HG03460 (cell line): ENCODE measurements around the gene ZSCAN9.

Experiments
- ATAC-seq: cut with Tn5 transposase; IDR thresholded peaks from one replicate; pipeline ENCODE4 v1.9.1; 2021; ENCODE audit not compliant: unreplicated experiment

Gene ZSCAN9

DNA sequence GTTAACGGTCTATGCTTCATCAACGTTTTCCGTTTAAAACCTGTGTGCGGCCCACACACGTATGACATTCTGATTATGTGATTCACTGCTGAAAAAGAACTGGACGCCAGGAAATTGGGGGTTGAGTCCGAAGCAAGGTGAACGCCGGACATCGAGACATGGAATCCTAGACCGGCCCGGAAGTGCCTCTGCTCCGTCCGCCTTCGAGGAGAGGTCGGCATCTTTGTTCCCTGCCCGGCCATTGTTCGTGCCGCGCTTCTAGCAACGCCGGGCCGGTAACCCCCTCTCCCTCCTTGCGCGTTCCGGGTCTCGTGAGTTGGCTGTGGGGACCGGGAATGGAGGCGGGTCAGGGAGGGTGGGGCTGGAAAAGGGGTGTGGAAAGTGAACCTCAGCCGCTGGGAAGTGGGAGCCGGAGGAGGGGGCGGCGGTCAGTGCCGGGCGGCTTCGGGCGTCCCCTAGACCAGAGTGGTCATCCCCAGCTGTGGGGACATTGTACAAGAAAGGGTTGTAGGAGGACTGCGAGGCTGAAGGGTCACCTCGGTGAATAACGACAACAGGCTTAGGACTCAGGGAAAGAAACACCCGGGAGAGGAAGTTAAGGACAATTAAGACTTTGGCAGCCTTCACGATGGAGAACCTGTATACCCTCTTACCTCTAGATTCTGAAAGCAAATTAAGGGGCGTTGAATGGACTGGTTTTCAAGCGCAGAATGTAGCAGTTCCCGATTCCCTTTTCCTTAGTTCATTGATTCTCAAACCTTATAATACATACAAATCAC is at the start of gene ZSCAN9:
Gene ZSCAN9, plus strand, starts transcription at position 220 of the 779 bp plus-strand sequence. CDS start 1,810 bp downstream, outside the sequence.
- ATAC-seq, result peak; percentile 86

DNA sequence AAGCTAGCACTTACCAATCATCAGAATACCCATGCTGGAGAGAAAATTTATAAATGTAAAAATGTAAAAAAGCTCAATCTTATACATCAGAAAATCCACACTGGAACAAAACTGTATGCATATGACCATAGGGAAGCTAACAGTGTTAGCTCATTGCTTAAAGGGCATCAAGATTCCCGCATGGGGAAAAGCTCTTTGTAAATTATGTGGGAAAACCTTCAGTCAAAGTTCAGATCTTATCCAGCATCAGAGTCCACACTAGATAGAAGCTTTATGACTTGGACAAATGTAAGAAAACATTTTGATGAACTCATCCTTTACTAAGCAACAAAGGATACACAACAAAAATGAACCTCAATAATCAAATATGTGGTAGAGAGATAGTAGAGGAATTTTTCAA is 48.7 kb upstream of the ZSCAN9 start:
- ATAC-seq, result no peak

DNA sequence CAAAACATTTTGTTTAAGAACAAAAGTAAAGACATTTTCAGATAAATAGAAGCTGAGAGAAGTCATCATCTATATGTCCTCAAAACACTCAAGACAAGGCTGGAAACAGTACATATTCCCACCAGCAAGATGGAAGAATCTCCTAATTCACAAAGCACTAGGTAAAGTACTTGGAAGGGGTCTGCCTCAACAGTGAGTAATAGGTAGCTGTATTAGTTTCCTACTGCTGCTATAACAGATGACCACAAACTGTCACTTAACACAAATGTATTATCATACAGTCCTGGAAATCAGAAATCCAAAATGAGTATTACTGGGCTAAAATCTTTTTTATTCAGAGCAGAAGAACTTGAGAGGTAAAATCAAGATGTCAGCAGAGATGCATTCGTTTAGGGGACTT is 42.8 kb upstream of the ZSCAN9 start:
- no peak for ATAC-seq

DNA sequence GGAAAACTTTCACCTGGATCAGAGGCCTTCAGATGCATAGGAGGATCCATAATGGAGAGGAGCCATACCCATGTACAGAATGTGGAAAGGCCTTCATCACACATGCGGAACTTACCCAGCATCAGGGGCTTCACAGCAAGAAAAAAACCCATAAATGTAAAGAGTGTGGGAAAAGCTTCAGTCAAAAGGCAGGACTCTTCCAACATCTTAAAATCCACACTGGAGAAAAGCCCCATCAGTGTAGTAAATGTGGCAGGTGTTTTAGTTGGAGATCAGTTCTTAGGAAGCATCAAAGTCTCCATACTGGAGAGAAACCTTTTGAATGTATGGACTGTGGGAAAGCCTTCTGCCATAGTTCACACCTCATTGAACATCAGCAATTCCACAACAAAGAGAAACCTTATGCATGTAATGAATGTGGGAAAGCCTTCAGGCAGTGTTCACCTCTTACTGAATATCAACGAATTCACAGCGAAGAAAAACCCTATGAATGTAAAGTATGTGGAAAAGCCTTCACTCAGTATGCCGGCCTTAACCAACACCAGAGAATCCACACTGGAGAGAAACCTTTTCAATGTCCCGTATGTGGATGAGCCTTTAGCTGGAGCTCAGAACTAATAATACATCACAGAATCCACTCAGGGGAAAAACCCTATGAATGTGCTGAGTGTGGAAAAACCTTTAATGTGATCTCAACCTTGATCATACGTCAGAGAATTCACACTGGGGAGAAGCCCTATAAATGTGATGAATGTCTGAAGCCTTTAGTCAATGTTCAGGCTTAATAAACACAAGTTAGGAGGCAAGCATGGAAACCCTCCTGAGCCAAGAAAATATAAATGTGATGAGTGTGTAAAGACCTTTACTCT is 36.7 kb upstream of the ZSCAN9 start:
- ATAC-seq, result no peak

DNA sequence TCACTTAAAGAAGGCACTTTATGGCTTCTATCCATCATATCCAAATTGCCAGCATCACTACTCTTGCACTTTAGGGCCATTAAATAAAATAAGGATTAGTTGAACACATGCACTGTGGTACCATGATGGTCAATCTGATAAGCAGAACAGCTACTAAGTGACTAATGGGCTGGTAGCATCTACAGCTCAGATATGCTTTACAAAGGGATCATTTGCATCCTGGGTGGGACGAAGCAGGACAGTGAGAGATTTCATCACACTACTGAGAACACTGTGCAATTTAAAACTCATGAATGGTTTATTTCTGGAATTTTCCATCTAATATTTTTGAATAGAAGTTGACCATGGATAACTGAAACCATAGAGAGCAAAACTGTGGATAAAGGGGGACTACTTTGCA is 25.1 kb upstream of the ZSCAN9 start:
- ATAC-seq, result no peak

DNA sequence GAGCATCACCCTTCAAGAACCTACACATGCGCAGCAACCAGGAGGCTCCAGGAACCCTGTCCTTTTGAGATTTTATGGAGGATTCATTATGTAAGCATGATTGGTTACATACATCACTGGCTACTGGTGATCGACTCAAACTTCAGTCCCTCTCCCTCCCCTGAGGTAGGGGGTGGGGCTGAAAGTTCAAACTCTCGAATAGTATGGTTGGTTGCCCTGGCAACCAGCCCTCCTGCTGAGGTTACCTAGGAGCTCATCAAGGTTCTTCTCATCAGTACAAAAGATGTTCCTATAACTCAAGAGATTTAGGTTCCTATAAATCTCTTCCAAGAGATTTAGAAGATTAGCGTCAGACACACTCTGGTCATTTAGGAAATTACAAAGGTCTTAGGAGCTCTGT is 21.9 kb upstream of the ZSCAN9 start:
- no peak for ATAC-seq

DNA sequence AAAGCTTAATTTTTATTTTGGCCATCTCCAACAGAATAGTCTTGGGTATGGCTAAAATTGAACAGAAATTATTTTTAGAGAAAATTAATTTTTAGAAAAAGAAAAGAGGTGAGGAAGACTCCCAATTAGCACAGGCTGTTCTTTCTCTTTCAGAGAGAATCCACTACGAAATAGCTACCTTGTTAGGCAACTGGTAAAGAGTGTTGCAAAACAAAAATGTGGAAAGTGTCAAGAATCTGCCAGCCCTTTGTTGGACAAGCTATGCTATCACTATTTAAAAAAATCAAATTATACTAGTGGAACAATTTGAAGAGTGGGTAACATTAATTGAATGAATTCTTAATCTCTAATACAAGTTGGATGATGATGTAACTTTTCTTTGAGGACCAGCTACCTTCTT is 19.2 kb upstream of the ZSCAN9 start:
- ATAC-seq, result no peak

DNA sequence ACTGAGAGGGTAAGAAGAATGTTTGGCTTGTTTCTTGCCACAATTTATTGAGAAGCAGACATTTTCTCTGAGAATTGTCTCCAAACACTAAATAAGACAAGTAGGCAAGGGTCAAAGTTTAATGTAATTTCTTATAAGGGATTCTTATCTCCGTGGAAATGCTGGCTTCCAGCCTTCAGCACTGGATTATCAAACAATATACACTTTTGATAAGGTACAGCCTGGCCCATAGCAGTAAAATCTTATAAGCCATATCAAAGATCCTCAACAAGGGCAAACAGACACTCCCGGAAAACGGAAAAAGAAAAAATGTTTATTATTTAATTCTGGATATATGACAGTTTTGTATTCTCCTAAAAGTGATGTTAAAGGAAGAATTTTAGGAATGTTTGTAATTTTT is 18.5 kb upstream of the ZSCAN9 start:
- no peak for ATAC-seq

DNA sequence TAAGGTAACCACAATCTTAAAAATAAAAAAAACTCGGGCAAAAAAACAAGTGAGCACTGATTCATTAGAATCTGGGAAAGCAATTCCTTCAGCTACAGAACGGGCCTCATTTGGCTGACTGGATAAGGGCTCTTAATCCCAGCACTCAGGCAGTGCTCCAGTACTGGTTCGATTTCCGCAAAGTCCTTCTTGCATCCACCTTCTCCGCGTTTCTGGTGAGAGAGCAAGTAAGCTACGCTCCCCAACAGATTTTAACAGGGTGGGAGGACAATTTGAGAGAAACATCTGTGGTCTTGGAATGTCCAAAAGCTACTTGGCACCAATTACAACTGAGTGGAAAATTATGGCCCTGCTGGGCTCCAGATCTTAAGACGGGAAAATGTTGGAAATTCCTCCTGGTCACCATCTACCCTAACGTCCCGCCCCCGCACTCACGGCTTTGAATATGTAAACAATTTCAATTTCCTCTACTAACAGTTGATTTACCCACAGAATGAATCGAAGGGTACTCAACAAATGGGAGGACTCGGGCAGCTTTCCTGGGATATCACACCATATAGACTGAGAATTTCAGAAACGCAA is 18.1 kb upstream of the ZSCAN9 start:
- ATAC-seq, result no peak

DNA sequence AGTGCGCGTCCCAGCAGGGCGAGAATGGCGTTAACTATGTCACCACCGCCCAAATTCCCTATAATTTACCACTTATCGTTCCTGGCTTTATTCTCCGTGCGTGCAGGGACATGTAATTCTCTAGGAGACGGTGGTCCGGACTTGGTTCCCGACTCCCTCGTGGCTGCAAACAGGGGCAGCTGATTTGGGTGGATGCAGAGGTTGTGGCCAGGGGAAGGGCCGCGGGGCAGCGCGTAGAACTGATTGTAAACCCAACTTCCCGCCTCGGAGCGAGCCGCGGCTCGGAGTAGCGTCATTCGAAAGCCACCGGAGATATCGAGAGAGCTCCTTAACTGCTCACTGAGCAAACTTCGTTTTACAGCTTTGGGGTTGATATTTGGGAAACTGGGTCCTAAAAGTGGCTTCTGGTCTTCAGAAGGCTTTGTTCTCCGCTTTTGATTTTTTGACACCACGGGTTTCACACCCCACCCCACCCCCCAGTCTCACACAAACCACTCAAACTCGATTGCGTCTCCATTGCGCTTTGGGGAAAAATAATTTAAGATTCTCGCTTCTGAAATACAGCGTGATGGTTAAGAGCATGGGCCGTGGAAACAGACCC is 17.5 kb upstream of the ZSCAN9 start:
- no peak for ATAC-seq

DNA sequence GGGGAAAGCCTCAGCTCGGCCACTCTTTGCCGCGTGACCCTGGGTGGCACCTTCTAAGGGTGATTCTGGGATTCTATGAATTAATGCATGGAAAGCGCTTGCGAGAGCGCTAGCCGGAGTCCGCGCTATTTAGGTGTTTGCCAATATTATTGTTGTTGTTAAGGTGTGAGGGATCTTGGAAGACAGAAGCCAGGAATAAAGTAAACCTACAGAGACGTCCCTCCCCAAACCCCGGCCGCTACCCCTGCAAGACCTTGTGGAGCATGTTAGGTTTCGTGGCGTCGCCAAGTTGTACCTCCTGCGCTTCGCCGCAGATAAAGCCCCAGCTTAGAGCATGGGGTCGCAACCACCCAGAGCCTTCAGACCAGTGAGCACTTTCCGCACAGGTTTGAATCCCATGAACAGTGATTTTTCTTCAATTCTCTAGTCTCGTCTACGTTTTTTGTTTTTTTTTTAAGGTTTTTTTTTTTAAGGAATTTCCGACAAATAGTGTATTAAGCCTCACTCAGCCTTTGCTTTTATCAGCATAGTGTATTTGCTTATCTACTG is 16.9 kb upstream of the ZSCAN9 start:
- ATAC-seq, result no peak

DNA sequence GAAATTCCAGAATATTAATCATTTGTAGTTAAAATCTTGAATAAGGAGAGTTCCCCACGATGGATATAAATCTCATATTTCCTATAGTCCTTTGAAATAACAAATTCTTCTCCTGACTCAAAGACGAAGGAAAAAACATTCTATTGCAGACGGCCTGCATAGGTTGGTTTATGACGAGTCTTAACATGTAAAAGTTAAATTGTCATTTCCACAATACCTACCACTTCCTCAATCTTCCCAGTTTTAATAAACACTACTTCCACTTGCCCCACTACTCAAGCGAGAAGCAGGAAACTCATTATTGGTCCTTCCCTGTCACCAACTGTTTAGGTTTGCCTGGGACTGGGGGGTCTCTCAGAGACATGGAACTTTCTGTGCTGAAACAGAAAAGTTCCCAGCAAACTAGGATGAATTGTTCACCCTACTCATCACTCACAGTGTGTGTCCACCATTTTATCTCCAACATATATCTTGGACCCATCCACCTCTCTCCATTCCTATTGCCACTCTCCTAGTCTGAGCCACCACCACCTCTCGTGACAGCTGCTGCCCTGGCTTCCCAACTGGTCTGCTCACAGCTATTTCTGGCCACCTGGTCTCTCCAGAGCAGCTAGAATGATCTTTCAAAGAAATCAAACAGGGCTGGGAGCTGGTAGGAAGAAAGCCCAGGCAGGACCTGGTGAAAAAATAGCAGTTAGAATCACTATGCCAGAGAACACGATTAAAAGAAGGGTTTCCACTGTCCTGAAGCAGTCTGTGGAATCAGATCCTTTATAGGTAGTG is 15.1 kb upstream of the ZSCAN9 start:
- ATAC-seq, result no peak

DNA sequence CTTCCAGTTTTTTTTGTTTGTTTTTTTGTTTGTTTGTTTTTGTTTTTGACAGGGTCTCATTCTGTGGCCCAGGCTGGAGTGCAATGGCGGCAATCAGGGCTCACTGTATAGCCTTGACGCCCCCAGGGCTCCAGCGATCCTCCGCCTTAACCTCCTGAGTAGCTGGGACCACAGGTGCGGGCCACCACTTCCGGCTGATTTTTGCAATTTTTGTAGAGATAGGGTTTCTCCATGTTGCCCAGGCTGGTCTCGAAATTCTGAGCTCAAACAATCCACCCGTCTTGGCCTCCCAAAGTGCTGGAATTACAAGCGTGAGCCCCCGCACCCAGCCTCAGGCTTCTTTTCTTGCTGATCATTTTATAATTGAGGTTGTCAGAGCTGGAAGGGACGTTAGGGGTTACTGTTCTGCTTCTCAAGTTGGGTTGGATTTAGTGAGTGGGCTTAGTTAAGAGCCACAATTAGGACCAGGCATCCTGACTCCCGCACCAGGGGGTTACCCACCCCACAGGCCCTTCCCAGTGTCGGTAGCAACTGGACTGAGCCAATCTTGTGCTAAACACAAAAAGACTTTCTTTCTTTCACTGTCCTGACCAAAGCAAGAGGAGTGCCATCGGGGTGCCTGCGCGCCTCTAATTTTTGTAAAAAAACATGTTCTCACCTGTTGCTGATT is 13.1 kb upstream of the ZSCAN9 start:
- ATAC-seq, result no peak

DNA sequence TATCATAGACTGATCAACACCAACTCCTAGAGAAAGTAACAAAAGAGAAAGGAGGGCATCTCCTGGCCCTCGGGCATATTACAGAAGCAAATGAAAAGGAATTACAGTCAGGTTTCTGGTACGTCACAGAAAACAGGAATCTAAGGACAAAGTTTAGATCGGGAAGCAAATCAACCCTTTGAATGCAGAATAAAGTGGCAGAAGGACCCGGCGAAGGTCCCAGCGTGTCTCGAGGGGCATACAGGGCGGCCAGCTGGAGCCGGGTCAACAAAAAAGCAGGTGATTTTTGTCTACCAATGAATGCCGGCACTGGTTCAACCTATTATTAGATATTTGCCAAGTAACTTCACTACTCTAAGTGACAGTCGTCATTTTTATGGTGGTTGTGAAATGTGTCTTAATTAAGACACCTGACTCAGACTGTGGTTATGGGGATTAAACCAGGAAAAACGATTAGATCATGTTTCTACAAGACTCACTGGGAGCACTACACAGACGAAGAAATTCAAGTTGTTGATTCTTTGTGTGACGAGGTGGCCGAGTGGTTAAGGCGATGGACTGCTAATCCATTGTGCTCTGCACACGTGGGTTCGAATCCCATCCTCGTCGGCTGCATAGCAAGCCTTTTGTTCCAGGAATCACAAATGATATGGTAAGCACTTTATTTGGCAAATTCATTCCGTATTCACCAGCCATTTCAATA is 12.4 kb upstream of the ZSCAN9 start:
- no peak for ATAC-seq

DNA sequence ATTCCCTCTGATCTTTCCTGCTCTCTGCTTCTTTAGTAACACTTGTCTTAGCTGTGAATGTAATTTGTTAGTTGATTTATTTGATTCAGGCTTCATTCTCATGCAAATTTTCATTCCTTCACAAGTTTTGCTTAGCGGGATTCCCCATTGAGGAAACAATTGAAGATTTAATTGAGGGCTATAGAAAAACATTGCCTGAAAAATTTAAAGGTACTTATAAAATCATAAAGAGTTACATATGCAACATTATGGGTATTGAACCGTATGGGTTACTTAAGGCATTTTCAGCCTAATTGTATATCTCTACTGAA is 11.9 kb upstream of the ZSCAN9 start:
- ATAC-seq, result no peak

DNA sequence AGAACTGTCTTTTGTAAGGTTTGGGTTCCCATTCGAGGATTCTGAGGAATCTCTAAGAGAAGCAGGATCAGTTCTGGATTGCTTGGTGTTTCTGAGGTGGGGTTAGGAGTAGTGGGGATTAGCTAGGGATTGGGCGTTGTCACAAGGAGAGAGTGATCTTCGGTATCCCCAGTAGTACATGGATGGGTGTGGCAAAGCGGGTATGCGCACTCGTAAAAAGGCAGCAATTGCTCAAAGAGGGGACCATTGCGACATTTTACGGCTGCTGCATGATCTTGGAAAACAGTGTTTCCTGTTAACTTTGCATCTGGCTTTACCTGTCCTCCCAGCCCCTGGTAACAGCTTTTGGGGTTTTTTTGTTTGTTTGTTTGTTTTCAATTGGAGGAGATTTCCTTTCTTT is 9.7 kb upstream of the ZSCAN9 start:
- ATAC-seq, result no peak

DNA sequence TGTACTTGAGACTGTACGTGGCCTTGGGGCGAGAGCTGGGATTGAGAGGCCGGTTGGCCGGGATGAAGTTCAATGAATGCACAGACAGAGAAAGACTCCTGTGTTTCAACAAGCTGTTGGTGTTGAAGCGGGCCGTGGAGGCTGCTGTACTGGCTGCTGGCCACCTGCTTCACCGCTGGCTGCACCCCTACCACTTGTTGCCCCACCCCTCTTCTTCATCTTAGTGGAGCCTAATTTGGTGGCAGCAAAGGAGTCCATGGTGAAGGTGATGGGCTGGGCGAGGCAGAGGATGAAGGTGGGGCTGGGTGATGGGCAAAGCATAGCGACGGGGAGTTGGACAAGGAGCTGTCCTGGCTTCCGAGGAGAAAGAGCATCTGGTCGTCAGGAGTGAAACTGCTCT is 7.2 kb upstream of the ZSCAN9 start:
- no peak for ATAC-seq

DNA sequence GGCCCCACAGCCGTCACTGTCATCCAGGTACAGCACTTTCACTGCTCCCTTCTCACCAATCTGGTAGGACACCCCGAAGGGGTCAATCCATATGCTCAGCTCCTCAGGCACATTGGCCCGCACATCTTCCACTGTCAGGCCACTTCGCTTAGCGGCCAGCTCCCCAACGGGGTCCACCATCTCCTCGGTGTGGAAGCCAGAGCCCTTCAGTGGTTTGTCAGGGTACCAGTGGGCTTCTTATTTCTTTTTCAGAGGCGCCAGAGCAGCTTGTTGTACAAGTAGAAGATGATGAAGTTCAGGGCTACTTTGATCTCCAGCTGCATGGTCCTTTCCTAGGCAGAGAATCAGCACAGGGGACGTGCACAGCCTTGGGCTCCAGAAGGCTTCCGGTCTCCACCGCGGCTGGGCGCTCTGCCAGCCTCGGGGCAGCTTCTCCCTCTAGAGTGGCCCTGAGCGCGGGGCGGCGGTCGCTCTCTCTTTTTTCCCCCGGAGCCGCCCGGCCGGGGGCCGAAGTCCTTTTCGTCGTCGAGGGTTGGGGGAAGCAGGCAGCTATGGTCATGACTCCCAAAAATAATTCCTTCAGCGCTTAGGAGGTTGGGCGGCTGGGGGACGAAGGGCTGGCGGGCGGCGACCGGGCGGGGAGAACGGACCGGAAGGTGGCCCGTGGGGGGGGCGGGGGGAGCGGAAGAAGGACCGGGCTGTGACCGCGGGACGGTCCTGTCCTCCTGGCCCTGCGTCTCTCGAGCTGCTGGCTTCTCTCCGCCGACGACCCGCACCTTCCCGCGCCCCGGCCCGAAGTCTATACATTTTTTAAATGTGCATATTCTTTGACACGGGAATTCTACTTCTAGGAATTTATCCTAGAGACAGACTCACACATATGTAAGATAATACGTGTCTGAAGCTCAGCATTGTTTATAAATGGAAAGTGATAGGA is 6.5 kb upstream of the ZSCAN9 start:
- ATAC-seq, result peak; percentile 81
